Esophagus muscularis mucosa (tissue), 4 donors: ENCODE data around the gene POMT2. TPM values are rescaled to one million over a fixed set of nuclear protein-coding genes. Genes with fewer than 3 reads are reported as not detected.

ENCODE experiments used
- DNase-seq: peaks from one replicate; pipeline ENCODE4 v3.0.0-alpha.2; 2017; ENCODE audit errors: extremely low spot score
- H3K27ac ChIP-seq, 4 donors: fragments of 200-600 bp; sonication (generic); replicated peaks in 1 of 4; 1 replicate in 3 of 4; 2 replicates in 1 of 4; pipeline ENCODE4 v1.5.1; 2016 to 2019; ENCODE audit warnings: mild to moderate bottlenecking in 1 of 4
- H3K27me3 ChIP-seq, 4 donors: fragments of 200-600 bp; sonication (generic); one replicate each; pipeline versions ENCODE4 v1.5.1 to v1.6.0; 2016 to 2019
- H3K36me3 ChIP-seq, 4 donors: fragments of 200-600 bp; sonication (generic); one replicate each; pipeline ENCODE4 v1.5.1; 2016 to 2019
- H3K4me1 ChIP-seq, 4 donors: fragments of 200-600 bp; sonication (generic); one replicate each; pipeline ENCODE4 v1.5.1; 2016 to 2019
- H3K4me3 ChIP-seq, 4 donors: fragments of 200-600 bp; sonication (generic); 1 replicate in 2 of 4; 2 replicates in 2 of 4; pipeline ENCODE4 v1.5.1; 2016 to 2019; ENCODE audit warnings: mild to moderate bottlenecking in 4 of 4, moderate library complexity in 1 of 4
- H3K9me3 ChIP-seq, 4 donors: fragments of 200-600 bp; sonication (generic); 1 replicate in 3 of 4; 2 replicates in 1 of 4; pipeline ENCODE4 v1.5.1; 2016 to 2019
- CTCF ChIP-seq, 3 experiments: fragments of 200-600 bp in 2 of 3; fragments of 450-650 bp in 1 of 3; sonication (generic) in 2 of 3; IDR thresholded peaks; one replicate each; pipeline ENCODE4 v1.5.1; 2017 to 2019; ENCODE audit warnings: antibody characterized with exemption in 3 of 3, mild to moderate bottlenecking in 2 of 3, moderate library complexity in 1 of 3
- EP300 ChIP-seq: sonication (generic); formaldehyde crosslinking; IDR thresholded peaks from one replicate; pipeline ENCODE4 v1.6.1; 2017; ENCODE audit warnings: antibody characterized with exemption
- POLR2A ChIP-seq: fragments of 450-650 bp; IDR thresholded peaks from one replicate; pipeline ENCODE4 v1.6.1; 2017; ENCODE audit warnings: antibody characterized with exemption, moderate library complexity, mild to moderate bottlenecking, low read depth
- POLR2AphosphoS5 ChIP-seq, 2 donors: sonication (generic); formaldehyde crosslinking; IDR thresholded peaks; one replicate each; pipeline ENCODE4 v1.6.1; 2017; ENCODE audit warnings: antibody characterized with exemption in 2 of 2
- WGBS: methylation state at CpG from one replicate; pipeline ENCODE4 v1.1.5; 2018; 5-methylcytosine and 5-hydroxymethylcytosine counted together
- intact Hi-C: fragments of 100-400 bp; cut with DNase I; formaldehyde crosslinking; loops from one replicate; pipeline ENCODE4 v1.15.1; 2023
- total RNA-seq, 4 donors: library from RNA; depleted of rRNA; stranded (reverse); fragments of >200 nt; gene quantifications; one replicate each; pipeline versions ENCODE4 v1.1.0 to v1.2.1, GENCODE V29; 2016

POMT2 gene
- 10 to 100 TPM; 13.3 to 29.2 (median 14.5) TPM for total RNA-seq

DNA sequence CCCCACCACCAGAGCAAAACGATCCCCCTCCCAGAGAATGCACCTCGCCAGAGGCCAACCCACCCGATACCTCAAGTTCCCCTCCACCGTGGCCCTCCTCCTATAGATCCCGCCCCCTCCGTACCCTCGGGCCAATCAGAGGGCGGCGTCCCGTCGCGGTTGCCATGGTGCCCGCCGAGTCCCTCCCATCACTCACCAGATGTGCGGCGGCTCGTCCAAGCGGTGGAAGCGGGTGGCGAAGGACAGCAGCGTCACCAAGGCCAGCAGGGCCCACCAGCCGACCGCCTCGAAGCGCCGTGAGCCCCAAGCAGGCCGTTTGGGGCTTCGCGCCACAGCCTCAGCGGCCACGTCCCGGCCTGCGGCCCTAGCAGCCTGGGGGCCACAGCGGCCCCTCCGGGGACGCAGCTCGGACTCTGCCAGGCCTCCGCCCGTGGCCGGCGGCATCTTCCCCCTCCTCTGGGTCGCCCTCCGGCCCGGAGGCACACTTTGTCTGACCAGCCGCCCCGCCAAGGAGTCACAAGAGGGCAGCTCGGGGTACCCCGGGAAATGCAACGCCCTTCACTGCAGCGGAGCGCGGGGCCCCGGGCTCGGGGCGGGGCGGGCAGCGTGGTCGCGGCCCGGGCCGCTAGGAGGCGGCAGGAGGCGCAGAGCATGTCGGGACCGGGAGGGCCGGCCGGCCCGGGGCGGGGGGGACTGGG, at the start of gene POMT2:
POMT2 (minus strand) TSS at position 646 of the 698 bp plus-strand sequence; CDS start at position 444, 202 bp downstream.
- peak; percentile 97 for DNase-seq
- no peaks in the 10 kb centered on the region for H3K9me3 ChIP-seq
- peak within 1 kb of the TSS; percentile 74 to 100 (median 89) for H3K4me3 ChIP-seq
- H3K4me1 ChIP-seq: peaks cover 23 to 41% (median 32%) of the 10 kb centered on the region in 4 donors
- peak within 1 kb of the TSS; percentile 94 to 99 (median 97) for H3K27ac ChIP-seq
- TF ChIP-seq POLR2AphosphoS5 (IDR thresholded peaks at IDR 0.05) (peak; percentile 79 to 80), POLR2A (peak; percentile 34), EP300 (no peak), CTCF (IDR thresholded peaks at IDR 0.05) (peak; percentile 59 to 67 (median 67))
- intact Hi-C loops: loop anchor here (5.0 kb wide), 3 partner anchors 57 to 297 kb away; partner anchors contain the start of genes AHSA1, SAMD15, SPTLC2 and TMED8
- WGBS: 0% methylated on average over 9 of the region's 69 CpGs
- H3K27me3 ChIP-seq: no peaks in the 10 kb centered on the region
- no peaks in the 10 kb centered on the region for H3K36me3 ChIP-seq

- TF ChIP-seq CTCF (IDR thresholded peaks at IDR 0.05) (no peak), EP300 (no peak), POLR2AphosphoS5 (IDR thresholded peaks at IDR 0.05) (no peak), POLR2A (no peak)
- Histone ChIP-seq H3K27me3 (no peaks in the 10 kb centered on the region), H3K4me1 (no peaks in the 10 kb centered on the region), H3K9me3 (no peaks in the 10 kb centered on the region), H3K36me3 (no peaks in the 10 kb centered on the region), H3K4me3 (no peak overlapping the region), H3K27ac (no peak overlapping the region)
- intact Hi-C loops: no loop called here
- WGBS: 61% methylated on average over 1 of the region's 1 CpG
- no peak for DNase-seq
Measured at GRCh38 chr14:77369285-77369684, 48.6 kb upstream of the POMT2 start.

GRCh38 chr14:77364146-77364545, 43.5 kb upstream of the POMT2 start:
- no peaks in the 10 kb centered on the region for H3K27me3 ChIP-seq
- TF ChIP-seq EP300: no peak
- H3K36me3 ChIP-seq: no peaks in the 10 kb centered on the region
- intact Hi-C loops: no loop called here
- H3K4me3 ChIP-seq: no peak overlapping the region
- no peak for DNase-seq
- 86% methylated on average over 3 of the region's 3 CpGs for WGBS
- H3K27ac ChIP-seq: no peak overlapping the region
- no peaks in the 10 kb centered on the region for H3K9me3 ChIP-seq
- H3K4me1 ChIP-seq: no peaks in the 10 kb centered on the region

- intact Hi-C loops: no loop called here
- 95% methylated on average over 1 of the region's 1 CpG for WGBS
Measured at GRCh38 chr14:77359626-77360025, 38.9 kb upstream of the POMT2 start.

More at GRCh38 chr14:77359626-77360025, 38.9 kb upstream of the POMT2 start:
- no peaks in the 10 kb centered on the region for H3K36me3 ChIP-seq
- H3K9me3 ChIP-seq: no peaks in the 10 kb centered on the region
- no peak overlapping the region for H3K27ac ChIP-seq
- H3K4me1 ChIP-seq: no peaks in the 10 kb centered on the region
- no peak overlapping the region for H3K4me3 ChIP-seq
- TF ChIP-seq POLR2A (no peak), POLR2AphosphoS5 (IDR thresholded peaks at IDR 0.05) (no peak), EP300 (no peak), CTCF (IDR thresholded peaks at IDR 0.05) (no peak)
- no peaks in the 10 kb centered on the region for H3K27me3 ChIP-seq
- no peak for DNase-seq
